ELR (cell line): ENCODE data around the gene DISP3.

Experiments used
- DNase-seq: peaks from one replicate; pipeline ENCODE4 v3.0.0-alpha.2; 2015; ENCODE audit warnings: low read depth

The DISP3 gene

GRCh38 chr1:11456965-11457364 is 22.0 kb upstream of the DISP3 start:
- no peak for DNase-seq

GRCh38 chr1:11458811-11459275 is 20.1 kb upstream of the DISP3 start:
- DNase-seq = no peak

GRCh38 chr1:11461531-11462137 is 17.3 kb upstream of the DISP3 start:
- DNase-seq = no peak

- DNase-seq = no peak
Observed at GRCh38 chr1:11462224-11462923, 16.6 kb upstream of the DISP3 start.

- no peak for DNase-seq
Observed at GRCh38 chr1:11463177-11463576, 15.8 kb upstream of the DISP3 start.

GRCh38 chr1:11465307-11465706 is 13.6 kb upstream of the DISP3 start:
- no peak for DNase-seq

- DNase-seq = no peak
Observed at GRCh38 chr1:11466416-11466815, 12.5 kb upstream of the DISP3 start.

- DNase-seq = no peak
Observed at GRCh38 chr1:11468878-11469277, 10.1 kb upstream of the DISP3 start.

- DNase-seq = no peak
Observed at GRCh38 chr1:11470912-11471311, 8.0 kb upstream of the DISP3 start.

- no peak for DNase-seq
Observed at GRCh38 chr1:11471473-11471872, 7.5 kb upstream of the DISP3 start.

GRCh38 chr1:11472284-11472683 is 6.7 kb upstream of the DISP3 start:
- no peak for DNase-seq

- DNase-seq = no peak
Observed at GRCh38 chr1:11472741-11473140, 6.2 kb upstream of the DISP3 start.

GRCh38 chr1:11473491-11474034 is 5.4 kb upstream of the DISP3 start:
- DNase-seq = peak; percentile 9

- DNase-seq = no peak
Observed at GRCh38 chr1:11474826-11475225, 4.1 kb upstream of the DISP3 start.

- DNase-seq = no peak
Observed at GRCh38 chr1:11475748-11476147, 3.2 kb upstream of the DISP3 start.

GRCh38 chr1:11479375-11479979 is 522 bp downstream of the DISP3 start:
- DNase-seq = no peak

- DNase-seq = no peak
Observed at GRCh38 chr1:11481019-11481418, 2.1 kb downstream of the DISP3 start.

- DNase-seq = no peak
Observed at GRCh38 chr1:11482198-11482597, 3.2 kb downstream of the DISP3 start.

- no peak for DNase-seq
Observed at GRCh38 chr1:11482701-11483479, 3.9 kb downstream of the DISP3 start.

- DNase-seq = no peak
Observed at GRCh38 chr1:11483581-11484320, 4.8 kb downstream of the DISP3 start.

GRCh38 chr1:11484321-11484655 is 5.3 kb downstream of the DISP3 start:
- DNase-seq = no peak

GRCh38 chr1:11485191-11485590 is 6.2 kb downstream of the DISP3 start:
- no peak for DNase-seq
